ENCODE data around the gene CDH4. TPM values are rescaled to one million over a fixed set of nuclear protein-coding genes. Genes with fewer than 3 reads are reported as not detected.

The CDH4 gene
- total RNA-seq, 1 donor from 2014 or later = 0.23 TPM

DNA sequence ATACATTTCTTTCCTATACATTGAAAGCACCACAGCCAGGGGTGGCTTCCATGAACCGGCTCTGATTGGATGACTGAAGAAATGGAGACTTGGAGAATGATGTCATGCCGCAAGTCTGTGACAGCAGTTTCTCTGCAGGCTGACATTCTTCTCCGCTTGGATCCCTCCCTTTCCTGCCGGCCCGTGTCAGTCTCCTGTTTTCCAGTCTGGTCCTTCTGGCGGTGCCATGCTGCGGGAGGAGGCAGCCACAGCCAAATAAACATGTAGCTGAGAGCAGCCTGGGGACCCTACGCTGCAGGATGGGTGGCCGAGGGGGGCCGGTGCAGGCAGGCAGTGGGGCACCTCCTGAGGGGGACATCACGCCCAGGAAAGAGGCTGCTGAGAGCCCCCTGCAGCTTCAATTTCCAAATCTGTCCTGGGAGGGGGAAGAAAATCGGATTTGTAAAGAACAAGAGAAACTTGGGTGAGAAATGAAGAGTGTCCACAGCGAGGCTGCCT is 635.6 kb downstream of the CDH4 start:
- Mint-ChIP-seq H3K27me3 (ENCODE audit: unreplicated experiment) (peaks cover 14% of the 10 kb centered on the region), H3K9me3 (ENCODE audit: unreplicated experiment) (peaks cover 7% of the 10 kb centered on the region), H3K36me3 (ENCODE audit: low read depth, unreplicated experiment) (no peaks in the 10 kb centered on the region), H3K27ac (ENCODE audit: unreplicated experiment) (no peak overlapping the region), H3K4me1 (ENCODE audit: unreplicated experiment) (peaks cover 2% of the 10 kb centered on the region), H3K4me3 (ENCODE audit: unreplicated experiment) (no peak overlapping the region)
- TF ChIP-seq CTCF (IDR thresholded peaks at IDR 0.05; ENCODE audit: unreplicated experiment) = no peak
- no peak for DNase-seq (ENCODE audit: low spot score)

DNA sequence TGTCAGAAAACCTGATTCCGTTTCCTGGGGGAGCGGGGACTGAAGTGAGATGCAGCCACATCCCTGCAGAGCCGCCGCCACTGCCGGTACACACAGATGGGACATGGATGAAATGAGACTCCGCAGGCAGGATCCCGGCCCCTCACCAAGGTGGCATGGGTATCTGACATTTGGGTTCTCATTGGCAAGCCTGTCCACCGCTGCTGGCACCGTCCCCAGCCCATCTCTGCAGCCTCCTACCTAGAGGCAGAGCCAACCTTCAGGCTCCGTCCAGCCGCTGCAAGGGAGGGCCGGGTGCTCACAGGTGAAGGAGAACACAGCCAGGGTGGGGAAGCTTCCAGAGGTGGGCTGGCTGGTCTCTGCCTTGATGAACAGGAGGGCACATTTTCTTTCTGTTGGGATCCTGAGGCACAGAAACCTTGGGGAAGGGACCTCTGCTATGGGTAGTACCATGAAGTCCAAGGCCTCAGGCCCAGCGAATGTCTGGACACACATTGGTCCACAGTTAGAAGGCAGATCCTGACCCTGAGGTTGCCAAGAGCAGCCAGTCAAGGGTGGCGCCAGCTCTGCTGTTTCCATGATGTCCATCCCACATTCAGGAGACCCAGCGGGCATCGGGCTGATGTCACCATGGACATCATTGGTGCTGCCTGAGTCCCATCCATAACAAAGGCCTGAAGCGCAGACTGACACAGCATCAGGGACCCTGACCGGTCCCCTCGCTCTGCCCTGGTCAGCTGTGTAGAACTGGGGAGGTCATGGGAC is 636.2 kb downstream of the CDH4 start:
- Mint-ChIP-seq H3K4me1 (ENCODE audit: unreplicated experiment) (peaks cover 2% of the 10 kb centered on the region), H3K27ac (ENCODE audit: unreplicated experiment) (no peak overlapping the region), H3K27me3 (ENCODE audit: unreplicated experiment) (peaks cover 13% of the 10 kb centered on the region), H3K36me3 (ENCODE audit: low read depth, unreplicated experiment) (no peaks in the 10 kb centered on the region), H3K9me3 (ENCODE audit: unreplicated experiment) (peaks cover 7% of the 10 kb centered on the region), H3K4me3 (ENCODE audit: unreplicated experiment) (no peak overlapping the region)
- DNase-seq (ENCODE audit: low spot score) = no peak
- no peak for TF ChIP-seq CTCF (IDR thresholded peaks at IDR 0.05; ENCODE audit: unreplicated experiment)

DNA sequence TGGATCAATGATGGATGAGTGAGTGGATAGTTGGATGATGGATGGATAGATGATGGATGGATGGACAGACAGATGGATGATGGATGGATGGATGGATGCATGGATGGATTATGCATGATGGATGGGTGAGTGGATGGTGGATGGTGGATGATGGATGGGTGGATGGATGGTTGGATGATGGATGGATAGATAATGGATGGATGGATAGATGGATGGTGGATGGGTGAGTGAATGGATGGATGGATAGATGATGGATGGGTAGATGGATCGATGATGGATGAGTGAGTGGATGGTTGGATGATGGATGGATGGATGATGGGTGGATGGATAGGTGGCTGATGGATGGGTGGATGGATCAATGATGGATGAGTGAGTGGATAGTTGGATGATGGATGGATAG is 637.6 kb downstream of the CDH4 start:
- TF ChIP-seq CTCF (IDR thresholded peaks at IDR 0.05; ENCODE audit: unreplicated experiment) = no peak
- H3K27ac Mint-ChIP-seq (ENCODE audit: unreplicated experiment) = no peak overlapping the region
- H3K36me3 Mint-ChIP-seq (ENCODE audit: low read depth, unreplicated experiment) = no peaks in the 10 kb centered on the region
- peaks cover 13% of the 10 kb centered on the region for H3K27me3 Mint-ChIP-seq (ENCODE audit: unreplicated experiment)
- DNase-seq (ENCODE audit: low spot score) = no peak
- H3K9me3 Mint-ChIP-seq (ENCODE audit: unreplicated experiment) = peaks cover 7% of the 10 kb centered on the region
- peaks cover 2% of the 10 kb centered on the region for H3K4me1 Mint-ChIP-seq (ENCODE audit: unreplicated experiment)
- no peak overlapping the region for H3K4me3 Mint-ChIP-seq (ENCODE audit: unreplicated experiment)

DNA sequence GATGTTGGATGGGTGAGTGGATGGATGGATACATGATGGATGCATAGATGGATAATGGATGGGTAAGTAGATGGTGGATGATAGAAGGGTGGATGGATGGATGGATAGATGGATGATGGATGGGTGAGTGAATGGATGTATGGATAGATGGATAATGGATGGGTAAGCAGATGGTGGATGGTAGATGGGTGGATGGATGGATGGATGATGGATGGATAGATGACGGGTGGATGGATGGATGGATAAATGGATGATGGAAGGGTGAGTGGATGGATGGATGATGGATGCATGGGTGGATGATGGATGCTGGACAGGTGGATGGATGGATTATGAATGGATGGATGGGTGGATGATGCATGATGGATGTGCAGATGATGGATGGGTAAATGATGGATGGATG is 638.1 kb downstream of the CDH4 start:
- no peak overlapping the region for H3K4me3 Mint-ChIP-seq (ENCODE audit: unreplicated experiment)
- H3K9me3 Mint-ChIP-seq (ENCODE audit: unreplicated experiment) = peaks cover 7% of the 10 kb centered on the region
- H3K27me3 Mint-ChIP-seq (ENCODE audit: unreplicated experiment) = peaks cover 11% of the 10 kb centered on the region
- TF ChIP-seq CTCF (IDR thresholded peaks at IDR 0.05; ENCODE audit: unreplicated experiment) = no peak
- H3K27ac Mint-ChIP-seq (ENCODE audit: unreplicated experiment) = no peak overlapping the region
- H3K4me1 Mint-ChIP-seq (ENCODE audit: unreplicated experiment) = peaks cover 2% of the 10 kb centered on the region
- H3K36me3 Mint-ChIP-seq (ENCODE audit: low read depth, unreplicated experiment) = no peaks in the 10 kb centered on the region
- DNase-seq (ENCODE audit: low spot score) = no peak

GRCh38 chr20:61891476-61891875 is 639.4 kb downstream of the CDH4 start:
- H3K4me3 Mint-ChIP-seq (ENCODE audit: unreplicated experiment) = no peak overlapping the region
- no peak for DNase-seq (ENCODE audit: low spot score)
- peaks cover 7% of the 10 kb centered on the region for H3K9me3 Mint-ChIP-seq (ENCODE audit: unreplicated experiment)
- no peaks in the 10 kb centered on the region for H3K36me3 Mint-ChIP-seq (ENCODE audit: low read depth, unreplicated experiment)
- peaks cover 2% of the 10 kb centered on the region for H3K4me1 Mint-ChIP-seq (ENCODE audit: unreplicated experiment)
- H3K27me3 Mint-ChIP-seq (ENCODE audit: unreplicated experiment) = peaks cover 11% of the 10 kb centered on the region
- no peak for TF ChIP-seq CTCF (IDR thresholded peaks at IDR 0.05; ENCODE audit: unreplicated experiment)
- H3K27ac Mint-ChIP-seq (ENCODE audit: unreplicated experiment) = no peak overlapping the region

Measured in endothelial cell (in vitro differentiated cells).